HCT116 (cell line): ENCODE measurements around the gene PLAGL1. TPM values are rescaled to one million over a fixed set of nuclear protein-coding genes. Genes with fewer than 3 reads are reported as not detected.

ENCODE experiments used
- ATAC-seq: fragments of 200-7000 bp; cut with Tn5 transposase; 2 replicates; pipeline ENCODE4 v1.9.1; 2020; ENCODE audit warnings: mild to moderate bottlenecking, moderate library complexity
- BruUV-seq: library from RNA; stranded (reverse); fragments of 400-500 nt; replicated peaks from 2 replicates; lab custom pipeline; 2021; lab: Mats Ljungman, UMichigan
- CTCF ChIA-PET: fragments of 300-600 bp; sonication (Branson Sonifier 250); formaldehyde crosslinking; loops from one replicate; lab custom pipeline; 2021; ENCODE audit warnings: antibody characterized with exemption; lab: Charles Lee
- POLR2A ChIA-PET: fragments of 300-600, 350-600 bp; sonication (Branson Sonifier 250); formaldehyde crosslinking; loops from one replicate; lab custom pipeline; 2021; ENCODE audit warnings: antibody characterized with exemption; lab: Charles Lee
- RAD21 ChIA-PET, 2 experiments: fragments of 300-600 bp; sonication (Branson Sonifier 250); formaldehyde crosslinking; loops; one replicate each; lab custom pipeline; 2023; ENCODE audit warnings: low total read pairs in 2 of 2; ENCODE audit not compliant: uncharacterized antibody in 2 of 2, unreplicated experiment in 2 of 2, low non-redundant PET in 1 of 2; lab: Charles Lee
- DNase-seq: peaks from one replicate; pipeline ENCODE4 v3.0.0-alpha.2; 2010; ENCODE audit warnings: low read depth, low spot score
- H2AFZ ChIP-seq: fragments of 200-600 bp; shearing (Covaris generic), sonication (generic); 2 replicates; pipeline ENCODE4 v1.6.1; 2017; ENCODE audit warnings: low read depth, mixed run types, mixed read lengths, antibody characterized with exemption, low read length; ENCODE audit not compliant: poor library complexity, severe bottlenecking
- H3K27ac ChIP-seq: 2 replicates; pipeline ENCODE4 v1.5.1; 2012; ENCODE audit warnings: low read depth, low read length
- H3K27me3 ChIP-seq: fragments of 200-600 bp; sonication (generic); 2 replicates; pipeline ENCODE4 v1.6.1; 2016; ENCODE audit warnings: mixed run types, low read length, mixed read lengths; ENCODE audit not compliant: insufficient read depth
- H3K36me3 ChIP-seq, 2 experiments: fragments of 200-500 bp in 1 of 2; fragments of 200-600 bp in 1 of 2; sonication (Bioruptor generic) in 1 of 2; sonication (generic) in 1 of 2; 2 replicates each; pipeline versions ENCODE4 v1.5.1 to v1.6.1; 2014 to 2016; ENCODE audit warnings: low read length in 2 of 2, inconsistent platforms in 1 of 2, mixed read lengths in 1 of 2, mixed run types in 1 of 2; ENCODE audit not compliant: insufficient read depth in 2 of 2, control insufficient read depth in 1 of 2
- H3K4me1 ChIP-seq, 2 experiments: fragments of 200-600 bp in 1 of 2; sonication (generic) in 1 of 2; 2 replicates each; pipeline versions ENCODE4 v1.5.1 to v1.6.1; 2012 to 2017; ENCODE audit warnings: low read length in 2 of 2, inconsistent platforms in 1 of 2, mild to moderate bottlenecking in 1 of 2, mixed read lengths in 1 of 2, mixed run types in 1 of 2, moderate library complexity in 1 of 2; ENCODE audit not compliant: insufficient read depth in 2 of 2, control insufficient read depth in 1 of 2
- H3K4me2 ChIP-seq: fragments of 200-600 bp; sonication (generic); 2 replicates; pipeline ENCODE4 v1.6.1; 2017; ENCODE audit warnings: mixed run types, low read length, mixed read lengths
- H3K4me3 ChIP-seq, 2 experiments: fragments of 200-600 bp in 1 of 2; sonication (generic) in 1 of 2; replicated peaks in 1 of 2; 2 replicates each; pipeline ENCODE4 v1.5.1; 2011 to 2016; ENCODE audit warnings: low read length in 2 of 2, control low read depth in 1 of 2, low read depth in 1 of 2, mild to moderate bottlenecking in 1 of 2, mixed read lengths in 1 of 2, mixed run types in 1 of 2
- H3K79me2 ChIP-seq: fragments of 200-600 bp; sonication (generic); 2 replicates; pipeline ENCODE4 v1.6.1; 2017; ENCODE audit warnings: mild to moderate bottlenecking, mixed run types, low read length, moderate library complexity, mixed read lengths; ENCODE audit not compliant: insufficient read depth
- H3K9ac ChIP-seq: fragments of 200-600 bp; sonication (generic); 2 replicates; pipeline ENCODE4 v1.6.1; 2016; ENCODE audit warnings: low read length, mixed read lengths
- H3K9me2 ChIP-seq: fragments of 200-600 bp; sonication (generic), shearing (Covaris generic); 2 replicates; pipeline ENCODE4 v1.6.1; 2017; ENCODE audit warnings: mixed run types, mild to moderate bottlenecking, moderate library complexity; ENCODE audit not compliant: insufficient read depth
- H3K9me3 ChIP-seq, 2 experiments: fragments of 200-500 bp in 1 of 2; fragments of 200-600 bp in 1 of 2; sonication (Bioruptor generic) in 1 of 2; sonication (generic) in 1 of 2; 2 replicates each; pipeline ENCODE4 v1.6.1; 2014 to 2017; ENCODE audit warnings: low read length in 2 of 2, mixed read lengths in 2 of 2, inconsistent platforms in 1 of 2, low read depth in 1 of 2, mild to moderate bottlenecking in 1 of 2, mixed run types in 1 of 2, moderate library complexity in 1 of 2; ENCODE audit not compliant: control insufficient read depth in 1 of 2, insufficient read depth in 1 of 2
- H4K20me1 ChIP-seq: fragments of 200-600 bp; sonication (generic), shearing (Covaris generic); 2 replicates; pipeline ENCODE4 v1.6.1; 2017; ENCODE audit warnings: mixed run types, mild to moderate bottlenecking, moderate library complexity; ENCODE audit not compliant: insufficient read depth
- EGR1 ChIP-seq: IDR thresholded peaks from 2 replicates; pipeline ENCODE4 v1.6.1; 2012; ENCODE audit warnings: low read depth
- ELF1 ChIP-seq: IDR thresholded peaks from 2 replicates; pipeline ENCODE4 v1.6.1; 2012; ENCODE audit warnings: low read depth, borderline replicate concordance
- EZH2 ChIP-seq: fragments of 200-600 bp; sonication (generic); IDR thresholded peaks from 2 replicates; pipeline ENCODE4 v1.6.1; 2017; ENCODE audit warnings: antibody characterized with exemption, mixed run types
- EZH2phosphoT487 ChIP-seq: fragments of 200-600 bp; IDR thresholded peaks from 2 replicates; pipeline ENCODE4 v1.6.1; 2018; ENCODE audit warnings: antibody characterized with exemption, borderline replicate concordance
- RAD21 ChIP-seq: IDR thresholded peaks from 2 replicates; pipeline ENCODE4 v1.6.1; 2012; ENCODE audit warnings: low read depth, mild to moderate bottlenecking
- SIN3A ChIP-seq: IDR thresholded peaks from 2 replicates; pipeline ENCODE4 v1.6.1; 2012; ENCODE audit warnings: low read depth
- SP1 ChIP-seq: IDR thresholded peaks from 2 replicates; pipeline ENCODE4 v1.6.1; 2012; ENCODE audit warnings: low read depth
- SRF ChIP-seq: IDR thresholded peaks from 2 replicates; pipeline ENCODE4 v1.6.1; 2012; ENCODE audit warnings: low read depth
- YY1 ChIP-seq: IDR thresholded peaks from 2 replicates; pipeline ENCODE4 v1.6.1; 2011; ENCODE audit warnings: low read length, low read depth, moderate library complexity, mild to moderate bottlenecking; ENCODE audit not compliant: insufficient replicate concordance; ENCODE audit errors: extremely low read depth
- ZFX ChIP-seq: fragments of 450-650 bp; IDR thresholded peaks from 2 replicates; pipeline ENCODE4 v1.6.1; 2017
- ZNF274 ChIP-seq: fragments of 200-500 bp; sonication (Bioruptor generic); IDR thresholded peaks from 2 replicates; pipeline ENCODE4 v1.6.1; 2014; ENCODE audit warnings: mild to moderate bottlenecking, low read depth, low read length, inconsistent platforms
- intact Hi-C: fragments of 100-400 bp; cut with micrococcal nuclease; formaldehyde crosslinking; loops from 2 replicates; pipeline ENCODE4 v1.10.0; 2022
- total RNA-seq: library from RNA; stranded (reverse); gene quantifications from one replicate; pipeline ENCODE4 v1.2.1, GENCODE V29; 2021; ENCODE audit not compliant: unreplicated experiment
- TF ChIP-seq, protein P1 (sequence below): IDR thresholded peaks from 2 replicates; pipeline ENCODE4 v1.6.1; 2011; ENCODE audit warnings: mild to moderate bottlenecking, low read length, moderate library complexity; ENCODE audit not compliant: insufficient replicate concordance; ENCODE audit errors: extremely low read depth

The PLAGL1 gene
- total RNA-seq, 1 experiment from 2014 or later, result 35.6 TPM

DNA sequence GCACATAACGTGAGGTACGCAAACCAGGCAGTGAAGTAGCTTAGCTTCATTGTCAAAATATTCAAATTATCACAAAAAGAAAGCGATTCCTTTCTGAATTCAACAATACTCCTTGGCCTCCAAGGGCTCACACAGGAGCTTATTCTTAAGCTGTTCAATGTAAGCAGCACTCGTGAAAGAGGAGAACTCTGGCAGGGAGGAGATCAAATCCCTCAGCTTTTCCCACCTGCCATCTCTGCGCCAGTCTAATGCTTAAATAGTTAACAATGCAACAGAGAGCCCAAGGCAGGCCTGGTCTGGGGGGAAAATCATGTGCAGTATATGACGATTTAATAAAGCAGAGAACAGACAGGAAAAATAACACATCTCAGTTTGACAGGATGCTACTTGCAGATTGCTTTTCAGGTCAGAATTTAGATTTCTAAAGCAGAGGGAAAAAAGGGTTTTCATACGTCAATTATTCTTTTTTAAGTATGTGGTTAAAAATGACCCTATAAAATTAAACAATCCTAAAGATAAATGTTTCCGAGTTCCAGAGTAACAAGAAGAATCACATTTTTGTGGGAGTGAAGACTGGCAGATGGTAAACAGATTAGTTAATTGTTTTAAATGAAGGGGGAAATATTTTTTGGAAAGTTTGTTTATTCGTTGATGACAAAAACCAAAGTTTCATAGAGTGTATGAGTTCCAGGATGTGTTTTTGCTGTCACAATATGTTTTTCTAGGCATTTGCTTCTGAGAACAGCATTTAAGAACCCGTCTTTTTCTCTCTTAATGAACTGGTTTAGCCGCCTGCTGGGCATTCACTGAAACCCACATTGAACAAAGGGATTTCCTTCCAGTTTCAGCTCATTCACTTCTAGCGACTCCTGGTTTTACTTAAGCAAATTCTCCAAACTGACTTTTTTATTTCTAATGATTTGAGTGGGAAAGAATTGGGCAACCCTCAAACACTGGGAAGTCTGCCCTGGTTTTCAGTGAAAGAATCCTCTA is 45.9 kb downstream of the PLAGL1 start:
- Histone ChIP-seq H2AFZ (no peak overlapping the region), H3K4me2 (no peak overlapping the region), H3K4me3 (no peak overlapping the region), H3K9me2 (no peaks in the 10 kb centered on the region), H3K27me3 (no peaks in the 10 kb centered on the region), H3K27ac (no peak overlapping the region), H4K20me1 (no peaks in the 10 kb centered on the region), H3K79me2 (no peaks in the 10 kb centered on the region), H3K36me3 (no peaks in the 10 kb centered on the region), H3K9me3 (no peaks in the 10 kb centered on the region), H3K4me1 (no peaks in the 10 kb centered on the region), H3K9ac (no peak overlapping the region)
- ChIA-PET RAD21 (no interaction called here), POLR2A (no interaction called here), CTCF (interaction anchor here (1.4 to 1.7 kb wide), 2 partner anchors 20 to 387 kb away, joined by 3 to 4 read pairs; no protein-coding TSS in a partner anchor)
- ATAC-seq, result no peak
- BruUV-seq, result no TSS peak
- no peak for DNase-seq
- no peak for TF ChIP-seq RAD21
- TF ChIP-seq SIN3A, result no peak
- TF ChIP-seq ZNF274, result no peak
- no peak for TF ChIP-seq EZH2phosphoT487
- no peak for TF ChIP-seq ZFX
- no peak for TF ChIP-seq SRF
- TF ChIP-seq, protein P1, sequence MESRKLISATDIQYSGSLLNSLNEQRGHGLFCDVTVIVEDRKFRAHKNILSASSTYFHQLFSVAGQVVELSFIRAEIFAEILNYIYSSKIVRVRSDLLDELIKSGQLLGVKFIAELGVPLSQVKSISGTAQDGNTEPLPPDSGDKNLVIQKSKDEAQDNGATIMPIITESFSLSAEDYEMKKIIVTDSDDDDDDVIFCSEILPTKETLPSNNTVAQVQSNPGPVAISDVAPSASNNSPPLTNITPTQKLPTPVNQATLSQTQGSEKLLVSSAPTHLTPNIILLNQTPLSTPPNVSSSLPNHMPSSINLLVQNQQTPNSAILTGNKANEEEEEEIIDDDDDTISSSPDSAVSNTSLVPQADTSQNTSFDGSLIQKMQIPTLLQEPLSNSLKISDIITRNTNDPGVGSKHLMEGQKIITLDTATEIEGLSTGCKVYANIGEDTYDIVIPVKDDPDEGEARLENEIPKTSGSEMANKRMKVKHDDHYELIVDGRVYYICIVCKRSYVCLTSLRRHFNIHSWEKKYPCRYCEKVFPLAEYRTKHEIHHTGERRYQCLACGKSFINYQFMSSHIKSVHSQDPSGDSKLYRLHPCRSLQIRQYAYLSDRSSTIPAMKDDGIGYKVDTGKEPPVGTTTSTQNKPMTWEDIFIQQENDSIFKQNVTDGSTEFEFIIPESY, result no peak
- no peak for TF ChIP-seq ELF1
- TF ChIP-seq SP1, result no peak
- TF ChIP-seq EZH2, result no peak
- TF ChIP-seq EGR1, result no peak
- TF ChIP-seq YY1, result no peak
- intact Hi-C loops, result no loop called here
